Middle frontal gyrus (tissue), 1 donor: ENCODE data around the gene SNX25.
"Not testable (repeated sequence)": the region's sequence is repeated elsewhere in the genome, so short reads cannot be mapped to it uniquely, and the experiment has no call there.

Experiments
- DNase-seq: peaks from one replicate; pipeline ENCODE4 v3.0.0-alpha.2; 2015; ENCODE audit warnings: low spot score; ENCODE audit errors: extremely low spot score

The SNX25 gene

DNA sequence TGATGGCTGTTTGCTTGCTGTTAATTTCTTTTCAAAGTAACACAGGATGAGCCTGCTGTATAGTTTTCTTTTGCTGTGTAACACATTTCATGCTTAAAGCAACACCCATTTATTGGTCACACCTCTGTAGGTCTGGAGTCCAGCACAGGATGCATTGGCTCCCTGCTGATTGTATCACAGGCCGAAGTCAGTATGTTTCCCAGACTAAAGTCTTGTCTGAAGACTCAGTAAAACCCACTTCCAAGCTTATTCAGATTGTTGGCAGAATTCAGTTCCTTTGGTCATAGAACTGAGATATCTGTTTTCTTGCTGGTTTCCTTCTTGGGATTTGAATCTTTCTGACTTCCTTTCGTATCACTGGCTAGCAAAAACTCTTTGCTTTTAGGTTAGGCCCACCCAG, 132.0 kb downstream of the SNX25 start:
- DNase-seq, result no peak

DNA sequence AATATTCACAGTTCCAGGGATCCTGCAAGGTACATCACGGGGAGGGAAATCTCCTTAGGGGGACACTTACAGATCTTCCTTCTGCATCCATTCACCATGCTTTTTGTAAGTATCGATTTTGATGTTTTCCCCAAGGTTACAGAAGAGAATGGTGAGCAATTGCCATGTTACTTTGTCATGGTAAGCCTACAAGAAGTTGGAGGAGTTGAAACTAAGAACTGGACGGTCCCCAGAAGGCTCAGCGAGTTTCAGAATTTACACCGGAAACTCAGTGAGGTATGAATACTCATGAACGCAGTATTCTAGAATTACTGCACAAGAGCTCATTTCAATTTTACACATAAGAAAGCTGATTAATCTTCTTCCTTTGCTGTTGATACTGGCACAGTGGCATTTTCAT, 132.4 kb downstream of the SNX25 start:
- DNase-seq, result no peak

DNA sequence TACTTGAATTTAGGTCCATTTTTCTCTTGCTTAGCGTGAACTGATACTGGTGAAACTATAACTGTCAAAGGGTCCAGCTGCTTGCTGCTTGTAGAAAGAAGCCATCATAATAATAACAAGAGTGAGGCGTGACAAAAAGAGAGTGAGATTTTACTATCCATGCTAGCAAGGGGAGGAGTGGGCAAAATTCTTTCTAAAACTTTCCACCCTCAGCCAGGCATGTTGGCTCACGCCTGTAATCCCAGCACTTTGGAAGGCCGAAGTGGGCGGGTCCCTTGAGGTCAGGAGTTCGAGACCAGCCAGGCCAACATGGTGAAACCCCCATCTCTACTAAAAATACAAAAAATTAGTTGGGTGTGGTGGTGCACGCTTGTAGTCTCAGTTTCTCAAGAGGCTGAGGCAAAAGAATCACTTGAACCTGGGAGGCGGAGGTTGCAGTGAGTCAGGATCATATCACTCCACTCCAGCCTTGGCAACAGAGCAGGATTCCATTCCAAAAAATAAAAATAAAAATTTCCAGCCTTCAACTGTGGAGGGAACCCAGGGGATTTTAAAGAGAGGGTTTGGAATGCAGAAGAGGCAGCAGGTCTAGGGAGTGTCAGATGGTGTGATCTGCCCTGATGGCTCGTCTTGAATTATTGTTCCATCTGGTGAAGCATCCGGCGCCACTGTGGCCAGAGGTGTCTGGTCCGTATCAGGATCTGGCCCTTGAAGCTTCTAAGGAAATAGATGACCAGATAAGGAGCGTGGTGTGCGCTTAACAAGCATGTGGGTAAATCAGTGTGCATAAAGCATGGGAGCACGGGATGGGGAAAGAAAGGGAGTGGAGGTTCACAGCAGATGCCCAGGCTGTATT, 134.6 kb downstream of the SNX25 start:
- DNase-seq, result no peak

DNA sequence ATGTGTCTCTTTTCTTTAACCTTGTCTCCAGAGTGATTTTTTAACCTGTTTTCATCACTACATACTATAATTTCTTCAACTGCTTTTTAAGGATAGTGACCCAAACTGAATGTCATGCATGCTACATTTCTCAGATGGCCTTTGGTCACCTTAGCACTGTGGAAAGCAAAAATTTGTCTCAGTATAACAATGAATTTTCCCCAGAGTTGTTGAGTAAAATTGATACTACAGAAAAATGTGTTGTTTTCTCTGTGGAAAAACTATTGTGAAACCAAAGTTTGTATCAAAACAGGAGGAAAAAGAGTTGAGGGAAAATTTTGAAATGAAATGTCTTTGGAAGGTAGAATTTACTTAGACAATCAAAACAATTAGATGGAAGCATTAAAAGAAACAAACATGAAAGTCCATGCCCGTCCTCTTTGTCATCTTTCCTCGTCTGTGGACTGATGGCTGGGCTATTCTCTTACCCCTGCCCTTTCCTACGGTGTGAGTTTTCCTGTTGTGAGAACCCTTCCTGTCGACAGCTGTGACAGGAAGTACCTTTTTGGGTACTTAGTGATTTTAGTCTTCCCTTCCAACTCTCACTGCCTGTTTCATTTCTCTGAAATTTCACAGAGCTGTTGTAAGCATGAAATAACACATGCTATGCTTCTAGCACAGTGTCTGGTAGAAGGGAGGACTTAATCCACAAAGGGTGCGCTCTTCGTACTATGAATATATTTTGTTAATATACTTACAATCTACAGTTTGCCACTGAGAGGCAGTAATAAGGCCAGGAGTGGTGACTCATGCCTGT, 135.5 kb downstream of the SNX25 start:
- no peak for DNase-seq

DNA sequence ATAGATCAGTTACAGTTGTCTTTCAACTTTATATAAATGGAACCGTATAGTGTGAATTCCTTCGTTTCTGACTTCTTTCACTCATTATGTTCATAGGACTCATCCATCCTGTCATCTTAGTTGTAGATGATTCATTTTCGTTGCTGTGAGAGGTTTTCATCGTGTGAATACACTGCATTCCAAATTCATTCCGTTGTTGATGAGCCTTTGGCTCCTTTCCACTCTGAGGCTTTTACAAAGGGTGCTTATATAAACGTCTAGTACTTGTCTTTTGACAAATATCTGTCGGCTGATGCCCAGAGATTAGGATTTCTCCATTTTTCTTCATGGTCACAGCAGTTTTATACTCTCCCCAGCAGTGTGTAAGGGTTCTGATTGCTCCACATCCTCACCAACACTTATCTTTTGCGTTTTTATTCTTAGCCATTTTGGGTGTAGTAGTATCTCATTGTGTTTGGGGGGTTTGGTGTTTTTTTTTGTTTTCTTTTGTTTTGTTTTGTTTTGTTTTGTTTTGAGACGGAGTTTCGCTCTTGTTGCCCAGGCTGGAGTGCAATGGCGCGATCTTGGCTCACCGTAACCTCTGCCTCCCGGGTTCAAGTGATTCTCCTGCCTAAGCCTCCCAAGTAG, 137.7 kb downstream of the SNX25 start:
- no peak for DNase-seq

DNA sequence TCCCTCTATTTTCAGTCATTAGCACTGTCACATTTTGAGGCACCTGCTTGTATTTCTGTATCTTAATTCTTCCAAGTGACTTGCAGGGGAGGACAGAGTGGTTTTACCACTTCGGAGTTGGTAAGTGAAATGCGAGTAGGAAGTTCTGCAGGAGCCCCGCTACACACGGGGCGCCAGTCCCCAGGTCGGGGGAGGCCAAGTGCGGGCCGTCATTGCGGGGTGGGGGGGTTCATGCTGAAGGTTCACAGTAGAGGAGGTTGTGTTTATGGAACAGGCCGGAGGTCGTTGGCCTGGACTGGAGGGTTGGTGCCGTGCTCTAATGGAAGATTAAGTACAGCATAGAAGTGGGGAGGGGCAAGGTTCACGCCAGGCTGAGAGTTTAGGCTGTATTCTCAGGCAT, 142.3 kb downstream of the SNX25 start:
- no peak for DNase-seq

DNA sequence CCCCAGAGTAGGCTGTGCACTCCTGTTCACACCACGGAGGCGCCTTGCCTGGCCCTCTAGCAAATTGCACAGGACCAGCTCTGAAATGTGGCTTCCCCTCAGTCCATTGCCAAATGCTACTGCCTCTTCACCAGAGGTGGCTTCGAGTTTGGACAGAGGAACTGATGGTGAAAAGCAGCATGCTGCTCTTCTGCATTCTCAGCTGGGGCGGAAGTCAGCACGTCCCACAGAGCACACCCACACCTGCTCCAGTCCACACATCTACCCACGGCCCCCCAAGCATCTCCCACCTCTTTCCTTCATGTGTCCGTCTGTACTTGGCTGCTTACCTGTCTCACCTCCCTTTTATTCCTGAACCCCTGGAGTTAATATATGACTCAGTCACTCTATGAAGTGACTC, 142.8 kb downstream of the SNX25 start:
- no peak for DNase-seq

DNA sequence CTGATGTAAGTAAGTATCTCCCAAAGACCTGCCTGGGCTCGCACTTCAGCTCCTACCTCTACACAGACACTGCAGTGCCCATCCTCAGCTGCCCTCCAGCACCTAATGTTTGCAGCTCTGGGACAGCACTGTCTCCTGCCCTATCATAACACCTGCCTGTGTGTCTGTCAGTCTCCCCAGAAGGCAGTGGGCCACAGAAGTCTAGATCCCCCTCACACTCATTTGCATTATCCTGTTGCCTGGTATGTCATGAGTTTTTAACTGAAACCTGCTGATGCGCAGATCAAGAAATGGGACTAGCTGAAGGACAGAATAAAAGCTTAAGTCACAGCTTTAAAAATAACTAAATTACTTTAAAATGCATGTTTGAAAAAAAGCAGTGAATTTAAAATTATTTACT, 143.3 kb downstream of the SNX25 start:
- DNase-seq, result no peak

DNA sequence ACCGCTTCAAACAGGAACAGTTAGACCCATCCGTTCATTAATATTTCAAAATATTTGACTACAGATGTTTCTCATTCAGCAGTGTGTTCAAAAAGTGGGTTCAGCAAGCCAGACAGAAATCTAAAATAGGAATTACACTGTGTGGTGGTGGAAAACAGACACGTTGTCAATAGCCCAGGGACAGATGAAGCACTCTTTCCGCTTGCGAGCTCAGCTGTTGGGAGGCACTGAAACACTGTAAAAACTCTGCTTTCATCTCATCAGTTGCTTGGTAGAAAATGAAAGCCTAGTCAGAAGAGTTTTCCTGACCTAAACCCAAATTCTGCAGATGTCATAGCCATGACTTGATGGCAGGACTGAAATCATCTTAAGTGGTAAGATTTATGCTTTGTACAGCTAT, 147.8 kb downstream of the SNX25 start:
- DNase-seq, result no peak

DNA sequence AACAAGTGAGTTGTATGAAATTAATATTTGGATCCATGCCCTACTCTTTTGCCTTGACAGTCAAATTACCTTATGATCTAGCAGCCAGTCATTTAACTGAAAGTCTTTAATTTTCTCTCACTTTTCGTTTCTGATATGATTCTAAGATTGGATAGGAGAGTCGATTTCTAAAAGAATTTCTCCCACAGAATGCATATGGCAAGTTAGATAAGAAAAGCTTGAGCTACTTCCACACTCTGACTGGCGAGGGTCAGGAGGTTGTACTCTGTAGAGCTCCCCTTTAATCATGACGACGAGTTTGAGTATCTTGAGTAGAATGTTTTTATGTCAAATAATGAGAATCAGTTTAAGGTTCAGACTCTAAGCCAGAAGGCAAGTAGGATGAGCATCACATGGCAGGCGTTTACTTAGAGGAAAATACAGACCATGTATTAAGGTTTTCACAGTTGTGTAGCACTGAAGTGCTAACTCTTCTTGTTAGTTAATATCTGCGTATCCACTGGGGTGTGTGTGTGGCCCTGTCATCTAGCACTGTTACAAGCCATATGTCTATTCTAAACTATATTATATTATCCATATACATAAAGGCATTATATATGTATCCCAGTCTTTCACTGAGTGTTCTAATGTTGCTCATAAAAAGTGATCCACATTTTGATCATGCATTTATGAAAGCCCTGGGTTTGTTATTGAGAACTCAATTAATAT, 148.5 kb downstream of the SNX25 start:
- DNase-seq, result no peak

DNA sequence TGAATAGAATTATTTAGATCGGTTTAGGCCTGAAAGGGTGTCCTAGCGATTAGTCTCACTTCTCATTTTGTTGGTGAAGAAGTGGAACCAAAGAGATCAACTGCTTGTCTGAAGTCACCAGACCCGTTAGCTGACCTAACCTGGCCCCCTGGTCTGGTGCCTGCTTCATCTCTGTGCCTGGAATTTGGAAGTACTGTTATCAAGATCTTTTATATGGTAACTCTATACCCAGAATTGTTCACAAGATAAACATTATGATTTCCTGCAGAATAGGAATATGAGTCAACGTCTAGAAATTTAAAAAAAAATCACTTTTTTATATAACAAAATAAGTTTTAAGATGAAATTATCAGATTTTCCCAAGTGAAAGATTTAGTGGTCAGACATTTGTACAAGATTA, 149.1 kb downstream of the SNX25 start:
- no peak for DNase-seq

DNA sequence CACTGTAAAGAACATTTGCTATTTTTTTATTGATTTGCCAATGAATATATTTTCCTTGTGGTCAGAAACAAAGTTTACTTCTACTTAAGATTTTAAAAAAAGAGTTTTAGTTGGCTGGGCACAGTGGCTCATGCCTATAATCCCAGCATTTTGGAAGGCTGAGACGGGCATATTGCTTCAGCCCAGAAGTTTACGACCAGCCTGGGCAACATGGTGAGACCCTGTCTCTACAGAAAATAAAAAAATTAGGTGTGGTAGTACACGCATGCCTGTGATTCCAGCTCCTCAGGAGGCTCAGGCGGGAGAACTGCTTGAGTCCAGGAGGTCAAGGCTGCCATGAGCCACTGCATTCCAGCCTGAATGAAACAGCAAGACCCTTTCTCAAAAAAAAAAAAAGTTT, 149.6 kb downstream of the SNX25 start:
- DNase-seq, result no peak

DNA sequence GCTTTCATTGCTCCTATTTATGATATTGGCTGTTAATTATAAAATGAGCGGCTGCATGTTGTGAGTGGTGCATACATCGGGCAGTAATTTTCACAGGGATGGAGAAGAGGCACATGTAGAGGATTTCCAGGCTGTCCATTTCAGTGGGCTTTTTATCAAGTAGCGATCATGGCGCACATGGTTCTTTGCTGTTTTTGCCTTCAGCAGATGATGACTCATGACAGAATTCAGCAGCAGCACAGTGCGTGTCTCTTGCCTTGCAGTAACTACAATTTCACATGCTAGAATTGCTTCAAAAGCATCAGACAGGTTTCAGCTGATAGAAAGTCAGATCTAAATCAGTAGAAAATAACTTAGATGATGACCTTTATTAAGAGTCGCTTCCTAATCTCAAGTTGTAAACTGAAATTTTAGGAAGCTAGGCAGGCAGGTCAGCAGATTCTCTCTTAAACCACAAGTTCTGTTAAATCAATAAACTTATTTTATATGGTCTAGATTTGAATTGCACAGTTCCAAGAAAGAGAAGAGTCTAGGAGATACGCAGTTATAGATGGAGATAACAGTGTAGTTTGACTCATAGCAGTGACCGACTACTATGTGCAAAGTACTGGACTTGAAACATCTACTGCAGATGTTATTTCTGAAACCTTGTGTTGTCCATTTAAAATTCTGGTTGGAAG, 150.5 kb downstream of the SNX25 start:
- no peak for DNase-seq

DNA sequence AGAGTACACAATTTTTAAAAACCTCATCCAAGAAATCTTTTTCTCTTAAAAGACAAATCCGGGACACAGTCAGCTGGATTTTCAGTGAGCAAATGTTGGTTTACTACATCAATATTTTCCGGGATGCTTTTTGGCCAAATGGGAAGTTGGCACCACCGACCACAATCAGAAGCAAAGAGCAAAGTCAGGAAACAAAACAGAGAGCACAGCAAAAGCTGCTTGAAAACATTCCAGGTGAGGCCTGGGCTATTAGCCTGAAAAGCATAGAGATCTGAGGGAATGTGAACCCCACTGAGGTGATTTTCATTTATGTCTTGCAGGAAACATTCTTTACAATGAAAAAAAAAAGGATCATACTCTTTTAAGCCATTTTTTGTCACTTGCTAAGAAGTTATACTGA, 152.5 kb downstream of the SNX25 start:
- no peak for DNase-seq

DNA sequence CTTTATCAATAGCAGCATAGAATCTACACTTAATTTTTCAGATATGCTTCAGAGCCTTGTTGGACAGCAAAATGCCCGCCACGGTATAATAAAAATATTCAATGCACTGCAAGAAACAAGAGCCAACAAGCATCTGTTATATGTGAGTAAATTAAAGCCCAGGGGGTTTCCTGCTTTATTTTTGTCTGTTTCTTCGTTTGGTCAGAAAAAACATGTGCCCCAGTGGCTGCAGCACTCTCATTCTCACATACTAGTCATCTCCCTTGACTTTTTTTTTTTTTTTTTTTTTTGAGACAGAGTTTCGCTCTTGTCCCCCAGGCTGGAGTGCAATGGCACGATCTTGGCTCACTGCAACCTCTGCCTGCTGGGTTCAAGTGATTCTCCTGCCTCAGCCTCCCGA, 153.2 kb downstream of the SNX25 start:
- not testable (repeated sequence) for DNase-seq

DNA sequence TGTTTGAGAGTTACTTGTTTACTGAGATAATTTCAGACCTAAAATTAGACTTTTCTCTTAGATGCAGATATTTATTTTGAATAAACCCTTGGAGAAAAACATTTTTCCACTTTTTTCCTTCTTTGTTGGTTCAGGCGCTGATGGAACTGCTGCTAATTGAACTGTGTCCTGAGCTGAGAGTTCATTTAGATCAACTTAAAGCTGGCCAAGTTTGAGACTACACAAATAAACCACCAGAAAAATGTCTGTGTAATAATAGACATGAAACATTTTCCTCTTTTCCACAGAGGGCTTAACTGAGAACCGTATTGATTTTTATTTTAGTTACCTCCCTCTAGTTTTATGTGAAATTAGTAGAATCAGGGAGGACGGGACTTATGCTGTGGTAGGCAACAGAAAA, 153.9 kb downstream of the SNX25 start:
- no peak for DNase-seq

DNA sequence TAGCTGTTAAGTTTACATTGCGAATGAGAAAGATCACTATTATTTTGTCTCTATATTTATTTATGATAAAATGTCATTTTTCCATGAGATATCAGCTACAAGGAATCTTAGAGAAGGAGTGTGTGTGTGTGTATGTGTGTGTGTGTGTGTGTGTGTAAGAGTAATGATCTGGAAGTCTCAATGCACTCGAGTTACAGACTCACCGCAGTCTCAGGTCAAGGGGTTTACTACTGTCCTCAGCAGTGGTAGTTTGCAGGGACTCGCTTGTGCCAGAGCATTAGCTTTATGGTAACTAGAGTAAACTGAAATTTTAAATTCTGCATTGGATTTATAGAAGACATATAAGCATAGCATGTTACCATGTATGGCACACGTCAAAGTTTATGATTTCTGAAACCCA, 155.5 kb downstream of the SNX25 start:
- no peak for DNase-seq

DNA sequence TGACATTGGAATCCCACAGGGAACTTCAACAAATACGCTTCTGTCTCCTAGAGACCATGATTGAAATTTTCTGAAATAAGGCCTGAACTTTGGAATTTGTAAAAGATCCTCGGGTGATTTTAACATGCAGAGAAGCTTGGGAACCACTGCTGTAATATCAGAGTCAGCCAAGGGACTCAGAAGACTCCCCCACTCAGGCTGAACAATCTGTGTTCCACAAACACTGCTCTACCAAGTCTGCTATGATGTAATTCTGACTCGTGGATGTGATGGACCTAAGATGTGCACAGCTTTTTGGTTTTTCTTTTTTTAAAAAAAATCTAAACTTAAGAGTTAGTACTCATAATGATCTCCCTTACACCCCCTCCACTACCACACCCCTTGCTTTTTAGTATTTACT, 160.3 kb downstream of the SNX25 start:
- no peak for DNase-seq

DNA sequence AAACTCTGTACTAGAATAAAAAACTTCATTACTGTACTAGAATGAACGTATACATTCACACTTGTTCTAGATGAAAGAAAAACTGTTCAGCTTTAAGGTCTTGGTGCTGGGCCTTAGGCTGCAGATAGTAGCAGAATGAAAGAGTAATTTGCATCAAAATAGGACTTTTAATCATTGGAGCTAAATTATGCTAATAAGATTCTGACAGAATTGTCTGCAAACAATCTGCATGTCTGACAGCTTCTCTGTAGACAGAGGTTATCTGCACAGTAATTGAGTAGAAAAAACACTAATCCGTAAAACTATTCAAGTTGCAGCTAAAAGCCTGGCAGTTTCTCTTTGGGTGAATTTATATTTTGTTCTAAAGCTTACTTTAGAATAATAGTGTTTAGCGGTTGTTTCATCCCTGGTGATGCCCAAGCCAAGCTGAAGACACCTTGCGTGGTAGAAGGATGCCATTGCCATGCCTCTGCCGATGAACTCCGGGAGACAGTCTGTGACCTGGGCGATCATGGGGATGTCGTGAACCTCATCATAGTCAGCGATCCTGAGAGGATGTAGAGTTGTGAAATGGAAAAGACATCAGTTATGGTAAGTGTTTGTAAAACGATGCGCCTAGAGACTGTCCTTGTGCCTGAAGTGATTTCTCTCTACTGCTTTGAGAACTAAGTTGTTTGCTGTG, 161.0 kb downstream of the SNX25 start:
- DNase-seq, result no peak

DNA sequence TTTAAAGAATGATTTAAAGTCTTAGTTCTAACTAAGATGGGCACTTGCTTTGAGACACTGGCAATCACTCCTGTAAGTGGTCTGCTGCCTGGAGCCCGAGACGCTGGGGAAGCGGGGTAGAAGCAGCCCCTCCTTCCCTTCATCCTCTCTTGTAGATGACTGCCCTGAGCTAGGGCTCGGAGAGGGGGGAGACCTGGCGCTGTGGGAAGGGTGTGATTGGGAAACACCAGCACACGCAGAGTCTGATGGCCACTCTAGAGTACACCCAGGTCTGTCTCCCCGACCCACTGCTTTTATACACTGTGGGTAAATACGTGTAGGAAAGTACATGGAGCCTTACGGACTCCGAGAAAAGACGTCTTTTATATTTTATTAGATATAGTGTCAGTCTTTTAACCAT, 162.3 kb downstream of the SNX25 start:
- no peak for DNase-seq

DNA sequence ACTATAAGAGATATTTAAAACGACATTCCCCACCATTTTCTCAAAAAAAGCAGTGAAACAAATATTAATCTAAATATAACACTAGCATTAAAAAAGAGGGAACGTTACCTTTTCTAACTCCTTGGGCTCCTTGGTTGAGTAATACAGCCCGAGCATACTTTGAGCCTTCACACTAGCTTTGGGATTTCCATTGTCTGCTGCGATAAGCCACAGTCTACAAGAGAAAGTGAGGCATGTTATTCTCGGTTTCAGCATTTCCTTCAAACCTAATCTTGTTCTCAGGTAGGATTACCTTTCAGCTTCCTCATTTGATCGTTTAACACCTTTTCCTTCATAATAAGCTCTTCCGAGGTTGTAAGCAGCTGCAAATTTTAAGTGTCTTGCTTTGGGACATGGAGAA, 164.6 kb downstream of the SNX25 start:
- DNase-seq, result no peak
